ENCODE measurements around the gene TIFAB.

TIFAB gene

DNA sequence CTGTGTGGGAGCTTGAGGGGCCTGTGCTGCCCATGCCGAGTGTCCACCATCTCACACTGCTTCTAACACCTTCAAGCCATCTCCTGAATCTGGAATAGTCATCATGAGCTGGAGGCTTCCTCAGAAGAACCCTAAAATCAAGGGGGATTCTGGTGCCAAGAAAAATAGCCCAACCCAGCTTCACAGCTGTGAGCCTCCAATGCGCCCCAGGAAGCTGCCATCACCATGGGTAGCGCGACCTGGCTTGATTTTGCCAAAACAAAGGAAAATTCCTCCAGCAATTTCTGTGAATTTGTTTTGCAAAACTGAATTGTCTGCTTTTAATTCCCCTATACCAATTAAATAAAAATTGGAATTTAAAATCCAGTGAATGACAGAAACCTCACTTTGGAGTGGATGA is 6.2 kb upstream of the TIFAB start:
- no peak for DNase-seq (ENCODE audit: low read depth)
- TF ChIP-seq, protein P1, sequence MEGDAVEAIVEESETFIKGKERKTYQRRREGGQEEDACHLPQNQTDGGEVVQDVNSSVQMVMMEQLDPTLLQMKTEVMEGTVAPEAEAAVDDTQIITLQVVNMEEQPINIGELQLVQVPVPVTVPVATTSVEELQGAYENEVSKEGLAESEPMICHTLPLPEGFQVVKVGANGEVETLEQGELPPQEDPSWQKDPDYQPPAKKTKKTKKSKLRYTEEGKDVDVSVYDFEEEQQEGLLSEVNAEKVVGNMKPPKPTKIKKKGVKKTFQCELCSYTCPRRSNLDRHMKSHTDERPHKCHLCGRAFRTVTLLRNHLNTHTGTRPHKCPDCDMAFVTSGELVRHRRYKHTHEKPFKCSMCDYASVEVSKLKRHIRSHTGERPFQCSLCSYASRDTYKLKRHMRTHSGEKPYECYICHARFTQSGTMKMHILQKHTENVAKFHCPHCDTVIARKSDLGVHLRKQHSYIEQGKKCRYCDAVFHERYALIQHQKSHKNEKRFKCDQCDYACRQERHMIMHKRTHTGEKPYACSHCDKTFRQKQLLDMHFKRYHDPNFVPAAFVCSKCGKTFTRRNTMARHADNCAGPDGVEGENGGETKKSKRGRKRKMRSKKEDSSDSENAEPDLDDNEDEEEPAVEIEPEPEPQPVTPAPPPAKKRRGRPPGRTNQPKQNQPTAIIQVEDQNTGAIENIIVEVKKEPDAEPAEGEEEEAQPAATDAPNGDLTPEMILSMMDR (IDR thresholded peaks at IDR 0.05; ENCODE audit: low read length, missing control alignments) = no peak
- H3K4me3 ChIP-seq (replicated peaks; ENCODE audit: low read depth, low read length) = no peak overlapping the region

DNA sequence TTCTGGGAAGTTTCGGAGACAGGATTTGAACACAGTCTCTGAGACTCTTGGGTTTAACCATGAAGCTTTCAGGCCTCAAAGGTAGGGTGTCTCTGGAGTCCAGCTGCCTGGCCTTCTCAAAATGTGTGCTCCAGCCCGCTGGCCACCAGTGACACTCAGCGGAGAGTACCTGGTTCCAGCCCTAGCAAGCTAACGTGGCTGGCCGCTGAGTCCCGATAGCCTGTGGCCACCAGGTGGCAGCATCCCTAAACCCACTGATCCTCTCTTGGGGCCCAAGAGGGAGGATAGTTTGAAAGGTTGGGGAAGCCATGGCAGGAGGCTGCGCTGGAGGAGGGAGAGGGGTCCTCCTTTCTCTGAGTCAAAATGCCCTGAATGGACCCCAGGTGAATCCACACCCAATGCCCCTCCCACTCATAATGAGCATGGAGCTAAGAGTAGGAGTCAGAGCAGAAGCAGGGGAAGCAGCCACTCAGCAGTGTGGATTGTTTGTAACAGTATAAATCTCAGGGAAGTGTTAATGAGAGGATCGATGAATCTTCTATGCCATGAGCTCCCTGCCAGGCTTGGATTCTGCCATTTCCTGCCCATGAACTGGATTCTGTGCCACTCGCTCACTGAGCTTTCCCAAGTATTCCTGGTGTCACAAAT is 5.4 kb upstream of the TIFAB start:
- no peak overlapping the region for H3K4me3 ChIP-seq (replicated peaks; ENCODE audit: low read depth, low read length)
- TF ChIP-seq, protein P1 (IDR thresholded peaks at IDR 0.05; ENCODE audit: low read length, missing control alignments) = peak; percentile 78
- peak; percentile 53 for DNase-seq (ENCODE audit: low read depth)

DNA sequence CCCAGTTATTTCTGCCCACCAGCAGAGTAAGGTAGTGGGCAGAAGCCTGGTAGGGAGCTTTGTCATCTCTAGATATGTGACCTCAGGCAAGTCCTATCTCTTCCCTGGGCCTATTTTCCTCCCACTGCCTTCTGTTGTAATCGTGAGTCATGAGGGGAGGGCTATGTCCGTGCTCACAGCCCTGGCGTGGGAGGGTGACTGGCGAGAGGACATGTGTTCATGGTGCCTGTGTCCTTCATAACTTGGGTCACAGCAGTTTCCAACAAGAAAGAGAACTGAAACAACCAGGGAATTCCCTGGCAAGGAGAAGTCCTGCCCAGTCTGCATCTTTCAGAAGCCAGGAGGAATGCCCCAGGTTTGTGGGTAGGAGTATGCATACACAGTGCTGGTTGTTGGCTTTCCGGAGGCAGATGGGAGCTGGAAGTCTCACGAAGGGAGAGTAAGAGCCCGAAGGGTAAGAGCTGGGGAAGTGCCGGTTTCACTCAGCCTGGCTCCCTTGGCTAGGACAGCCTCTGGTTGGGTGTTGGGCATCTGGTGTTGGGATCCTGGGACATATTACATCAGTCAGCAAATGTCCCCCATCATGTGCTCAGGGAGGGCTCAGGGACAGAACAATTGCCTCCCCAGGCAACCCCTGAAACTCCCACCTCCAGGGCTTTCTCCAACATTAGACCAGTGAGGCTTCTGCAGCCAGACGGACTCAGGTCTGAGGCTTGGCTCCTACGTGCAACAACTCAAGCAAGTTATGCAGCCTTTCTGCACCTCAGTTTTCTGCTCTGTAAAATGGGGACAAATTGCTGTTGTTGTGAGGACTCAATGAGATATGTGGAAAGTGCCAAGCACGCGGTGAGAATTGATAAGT is 4.3 kb upstream of the TIFAB start:
- TF ChIP-seq, protein P1 (IDR thresholded peaks at IDR 0.05; ENCODE audit: low read length, missing control alignments) = no peak
- no peak overlapping the region for H3K4me3 ChIP-seq (replicated peaks; ENCODE audit: low read depth, low read length)
- DNase-seq (ENCODE audit: low read depth) = peak; percentile 87

DNA sequence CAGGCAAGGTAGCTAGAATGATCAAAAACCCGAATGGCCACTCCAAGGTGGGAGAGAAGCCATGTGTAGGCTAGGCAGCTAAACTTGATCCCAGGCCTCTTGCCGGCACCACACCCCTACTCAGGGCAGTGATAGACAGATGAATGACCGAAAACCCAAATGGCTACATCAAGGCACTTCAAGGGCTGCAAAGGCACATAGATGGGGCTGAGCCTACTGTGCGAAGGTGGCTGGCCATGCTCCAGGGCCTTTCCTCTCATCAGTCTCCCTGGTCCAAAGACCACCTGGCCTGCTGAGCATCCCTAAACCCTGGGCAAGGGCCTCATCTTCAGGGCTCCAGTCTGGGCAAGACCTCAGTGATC is 3.7 kb upstream of the TIFAB start:
- DNase-seq (ENCODE audit: low read depth) = no peak
- no peak overlapping the region for H3K4me3 ChIP-seq (replicated peaks; ENCODE audit: low read depth, low read length)
- TF ChIP-seq, protein P1 (IDR thresholded peaks at IDR 0.05; ENCODE audit: low read length, missing control alignments) = no peak

DNA sequence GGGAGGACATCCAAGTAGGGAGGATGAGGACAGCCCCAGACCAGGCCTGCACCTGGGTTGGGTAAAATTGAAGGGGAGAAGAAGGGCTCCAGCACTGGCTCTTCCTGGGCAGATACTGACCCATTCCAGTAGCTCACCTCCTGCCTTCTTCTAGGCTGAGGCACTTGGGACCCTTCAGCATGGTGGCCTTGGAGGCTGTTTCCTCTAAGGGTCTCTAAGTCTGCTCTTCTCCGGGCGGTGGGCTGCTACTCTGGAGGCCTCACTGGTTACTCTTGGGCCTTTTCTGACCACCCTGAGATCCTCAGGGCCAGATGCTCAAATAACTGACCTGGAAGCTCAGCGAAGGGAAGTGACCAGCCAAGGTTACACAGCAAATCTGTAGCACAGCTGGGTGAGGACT is 2.8 kb upstream of the TIFAB start:
- H3K4me3 ChIP-seq (replicated peaks; ENCODE audit: low read depth, low read length) = no peak overlapping the region
- DNase-seq (ENCODE audit: low read depth) = no peak
- TF ChIP-seq, protein P1 (IDR thresholded peaks at IDR 0.05; ENCODE audit: low read length, missing control alignments) = no peak

DNA sequence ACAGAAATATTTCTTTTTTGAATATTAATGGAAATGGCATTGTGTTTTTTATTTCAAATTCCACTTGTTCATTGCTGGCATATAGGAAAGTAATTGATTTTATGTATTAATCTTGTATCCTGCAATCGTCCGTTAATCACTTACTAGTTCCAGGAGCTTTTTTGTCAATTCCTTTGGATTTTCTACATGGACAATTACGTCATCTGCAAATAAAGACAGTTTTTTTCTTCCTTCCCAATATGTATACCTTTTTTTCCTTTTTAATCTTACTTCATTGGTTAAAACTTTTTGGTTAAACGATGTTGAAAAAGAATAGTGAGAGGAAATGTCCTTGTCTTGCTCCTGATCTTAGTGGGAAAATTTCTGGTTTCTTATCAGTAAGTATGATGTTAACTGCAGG is 1.5 kb upstream of the TIFAB start:
- no peak for DNase-seq (ENCODE audit: low read depth)
- TF ChIP-seq, protein P1 (IDR thresholded peaks at IDR 0.05; ENCODE audit: low read length, missing control alignments) = no peak
- no peak overlapping the region for H3K4me3 ChIP-seq (replicated peaks; ENCODE audit: low read depth, low read length)
